H1 (cell line): Measurements from ENCODE around the gene MBP. TPM values are rescaled to one million over a fixed set of nuclear protein-coding genes. Genes with fewer than 3 reads are reported as not detected.

Source experiments
- ATF2 ChIP-seq: IDR thresholded peaks from 2 replicates; pipeline ENCODE4 v1.6.1; 2012; ENCODE audit warnings: low read length, inconsistent platforms
- polyA plus RNA-seq, 7 experiments: library from polyadenylated mRNA; depleted of rRNA in 3 of 7; stranded (reverse) in 5 of 7; unstranded in 2 of 7; fragments of >200 nt in 5 of 7; fragments of 200-250 nt in 2 of 7; gene quantifications; 1 replicate in 5 of 7; 2 replicates in 1 of 7; 4 replicates in 1 of 7; pipeline versions ENCODE4 v1.2.1 to v1.2.3, GENCODE V29; 2011 to 2013; ENCODE audit warnings: missing spikeins in 2 of 7, mixed read lengths in 2 of 7
- total RNA-seq: library from RNA; stranded (reverse); fragmentation: NEBNext Ultra II Directional; extraction: Animal tissue kit (Norgen Biotek cat#: 25700); gene quantifications from 2 replicates; pipeline ENCODE4 v1.2.1, GENCODE V29; 2021

Gene MBP
- total and polyA plus RNA-seq, 2 of the 8 experiments (the other 6 are each of a cell fraction or from before 2014, with no cell fraction given): 7.7 to 19.2 TPM

GRCh38 chr18:77044866-77045664 is 87.5 kb downstream of the MBP start (continued):
- no peak for TF ChIP-seq ATF2
- TF ChIP-seq, all 59 proteins: peak for 0
